ENCODE data around the gene CNIH3. TPM values are rescaled to one million over a fixed set of nuclear protein-coding genes. Genes with fewer than 3 reads are reported as not detected.

Gene CNIH3
- total RNA-seq, 1 donor, result 1.9 TPM

- DNase-seq (ENCODE audit: low read depth in 2 of 3, low spot score in 2 of 3), result no peak
Observed at GRCh38 chr1:224766266-224766665, 150.1 kb downstream of the CNIH3 start.

DNA sequence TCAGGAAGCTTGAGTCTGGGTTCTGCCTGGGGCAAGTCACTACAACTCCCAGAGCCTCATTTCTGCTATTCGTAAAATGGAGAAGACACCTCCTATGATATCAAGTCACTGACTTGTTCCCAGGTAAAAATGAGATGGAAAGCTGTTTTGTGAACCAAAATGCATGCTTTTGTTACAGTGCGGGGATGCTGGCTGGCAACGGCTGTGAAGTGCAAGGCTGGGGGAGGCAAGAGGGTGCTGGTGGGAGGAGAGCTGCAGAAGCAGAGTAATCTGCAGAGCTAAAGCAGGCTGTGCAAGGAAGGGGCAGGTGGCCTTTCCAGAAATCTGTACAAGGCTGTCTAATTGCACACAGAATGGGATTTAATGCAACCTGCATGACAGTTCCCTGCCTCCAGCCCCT lies 150.9 kb downstream of the CNIH3 start:
- DNase-seq (ENCODE audit: low read depth in 2 of 3, low spot score in 2 of 3), result no peak

GRCh38 chr1:224767676-224768075 lies 151.6 kb downstream of the CNIH3 start:
- no peak for DNase-seq (ENCODE audit: low read depth in 2 of 3, low spot score in 2 of 3)

GRCh38 chr1:224768971-224769370 lies 152.9 kb downstream of the CNIH3 start:
- DNase-seq (ENCODE audit: low read depth in 2 of 3, low spot score in 2 of 3), result no peak

GRCh38 chr1:224769452-224770335 lies 153.6 kb downstream of the CNIH3 start:
- no peak for DNase-seq (ENCODE audit: low read depth in 2 of 3, low spot score in 2 of 3)

DNA sequence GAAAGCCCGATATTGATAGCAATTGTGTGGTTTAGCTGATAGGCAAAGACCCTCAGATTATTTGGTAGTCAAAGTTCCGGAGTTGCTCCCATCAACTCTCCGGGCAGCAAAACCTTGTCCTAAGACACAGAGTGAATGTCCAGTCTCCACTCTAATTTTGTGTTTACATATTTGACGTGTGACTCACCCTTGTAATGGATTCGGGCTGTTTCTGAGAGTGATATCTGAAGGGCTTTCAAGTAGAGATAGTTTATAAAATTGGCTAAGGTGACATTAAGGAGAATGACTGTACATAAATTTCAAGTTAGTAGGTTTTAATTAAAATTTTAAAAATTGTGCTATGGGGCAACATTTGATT lies 154.2 kb downstream of the CNIH3 start:
- no peak for DNase-seq (ENCODE audit: low read depth in 2 of 3, low spot score in 2 of 3)

GRCh38 chr1:224773646-224774045 lies 157.5 kb downstream of the CNIH3 start:
- DNase-seq (ENCODE audit: low read depth in 2 of 3, low spot score in 2 of 3), result no peak

DNA sequence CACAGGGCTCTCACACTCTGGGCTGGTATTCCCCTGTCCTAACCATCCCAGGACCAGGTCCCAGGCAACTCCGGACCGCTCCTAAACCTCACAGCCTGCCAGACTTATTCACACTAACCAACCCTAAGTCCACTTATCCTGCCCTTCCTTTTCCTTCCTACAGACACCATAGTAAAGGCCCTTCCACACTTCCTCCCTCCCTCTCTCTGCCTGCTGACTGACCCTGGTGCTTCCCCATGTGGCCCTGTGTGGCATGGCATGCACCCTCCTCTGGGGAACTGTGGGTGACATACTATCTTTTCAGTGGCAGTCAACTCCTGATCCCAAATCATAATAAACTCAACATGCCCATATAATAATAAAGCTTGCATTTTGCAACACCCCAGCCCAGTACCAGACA lies 158.3 kb downstream of the CNIH3 start:
- no peak for DNase-seq (ENCODE audit: low read depth in 2 of 3, low spot score in 2 of 3)

GRCh38 chr1:224777180-224777579 lies 161.1 kb downstream of the CNIH3 start:
- DNase-seq (ENCODE audit: low read depth in 2 of 3, low spot score in 2 of 3), result no peak

DNA sequence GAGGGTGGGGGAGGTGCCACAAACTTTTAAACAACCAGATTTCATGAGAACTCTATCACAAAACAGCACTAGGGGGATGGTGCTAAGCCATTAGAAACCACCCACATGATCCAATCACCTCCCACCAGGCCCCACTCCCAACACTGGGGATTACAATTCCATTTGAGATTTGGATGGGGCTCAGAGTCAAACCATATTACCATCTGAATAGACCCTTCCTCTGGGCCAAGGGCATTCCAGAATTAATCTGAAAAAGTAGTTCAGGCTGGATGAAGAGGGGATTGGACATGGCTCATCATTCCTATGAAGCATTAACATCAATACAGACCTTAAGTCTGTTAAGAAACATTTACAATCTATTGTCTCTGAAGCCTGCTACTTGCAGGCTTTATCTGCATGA lies 163.4 kb downstream of the CNIH3 start:
- no peak for DNase-seq (ENCODE audit: low read depth in 2 of 3, low spot score in 2 of 3)

DNA sequence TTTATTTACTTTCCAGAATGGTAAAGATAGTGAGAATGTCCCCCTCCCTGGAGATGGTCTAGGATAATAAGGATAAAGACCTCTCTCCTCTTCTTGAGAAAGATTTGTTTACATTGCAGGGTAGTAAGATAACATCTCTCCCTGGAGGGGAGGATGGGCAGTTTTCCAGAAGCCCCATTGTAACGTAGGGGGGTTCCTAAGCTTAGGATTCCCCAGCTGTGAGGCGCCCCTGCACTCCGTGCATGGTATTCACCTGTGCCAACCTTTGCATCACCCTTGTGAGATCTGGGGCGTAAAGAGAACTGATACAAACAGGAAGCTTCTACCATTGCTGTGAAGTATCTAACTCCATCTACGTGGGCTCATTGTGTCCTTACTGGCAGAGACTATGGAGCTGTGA lies 164.6 kb downstream of the CNIH3 start:
- no peak for DNase-seq (ENCODE audit: low read depth in 2 of 3, low spot score in 2 of 3)

DNA sequence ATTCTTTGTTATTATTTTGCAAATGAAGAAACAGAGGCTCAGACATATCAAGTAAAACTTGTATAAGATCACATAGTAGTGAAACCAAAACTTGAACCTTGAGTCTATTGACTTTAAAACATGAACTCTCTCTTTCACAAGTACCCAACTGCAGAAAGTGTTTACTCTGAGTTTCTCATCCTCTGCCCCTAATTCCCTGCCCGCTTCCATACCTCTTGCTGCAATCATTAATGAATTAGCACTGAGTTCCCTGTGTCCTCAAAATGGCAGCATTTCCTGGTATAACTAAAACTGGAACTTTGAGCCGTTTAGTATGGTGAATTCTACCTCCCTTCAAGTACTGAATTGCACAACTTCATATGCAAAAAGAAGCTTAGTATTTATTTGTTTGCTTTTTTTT lies 165.7 kb downstream of the CNIH3 start:
- no peak for DNase-seq (ENCODE audit: low read depth in 2 of 3, low spot score in 2 of 3)

DNA sequence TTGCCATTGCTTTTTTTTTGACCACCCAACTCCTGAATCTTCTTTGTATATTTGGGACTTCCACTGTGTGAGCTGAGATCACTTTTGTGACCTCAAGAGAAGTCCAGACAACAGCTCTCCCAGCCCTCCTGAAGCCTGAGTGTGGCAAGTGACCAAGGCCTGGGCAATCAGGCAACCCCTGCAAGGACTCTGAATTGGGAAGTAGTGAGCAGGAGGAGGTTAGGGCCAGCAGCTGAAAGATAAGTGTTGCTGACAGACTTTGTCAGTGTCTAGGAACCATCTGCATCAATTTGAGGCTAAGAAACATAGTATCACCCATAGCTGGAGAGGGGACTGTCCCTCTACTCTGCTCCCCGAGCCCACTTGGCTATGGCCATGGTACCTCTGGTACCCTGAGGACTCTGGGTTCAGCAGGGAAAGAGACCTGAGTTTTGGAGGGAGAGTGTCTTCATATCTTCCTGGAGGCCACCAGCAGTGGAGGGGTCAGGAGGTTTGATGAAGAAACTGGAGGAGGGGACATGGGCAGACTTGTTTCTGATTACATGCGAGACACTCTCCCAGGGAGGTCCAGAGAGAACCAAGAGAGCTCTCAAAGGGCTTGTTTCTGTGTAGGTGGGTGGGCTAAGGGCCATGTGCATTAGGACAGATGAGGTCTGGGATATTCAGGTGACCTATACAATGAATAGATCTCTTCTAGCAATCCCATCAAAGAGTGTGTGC lies 166.3 kb downstream of the CNIH3 start:
- no peak for DNase-seq (ENCODE audit: low read depth in 2 of 3, low spot score in 2 of 3)

- peak in 1 of 3 donors; percentile 2 for DNase-seq (ENCODE audit: low read depth in 2 of 3, low spot score in 2 of 3)
Observed at GRCh38 chr1:224783006-224783651, 167.0 kb downstream of the CNIH3 start.

DNA sequence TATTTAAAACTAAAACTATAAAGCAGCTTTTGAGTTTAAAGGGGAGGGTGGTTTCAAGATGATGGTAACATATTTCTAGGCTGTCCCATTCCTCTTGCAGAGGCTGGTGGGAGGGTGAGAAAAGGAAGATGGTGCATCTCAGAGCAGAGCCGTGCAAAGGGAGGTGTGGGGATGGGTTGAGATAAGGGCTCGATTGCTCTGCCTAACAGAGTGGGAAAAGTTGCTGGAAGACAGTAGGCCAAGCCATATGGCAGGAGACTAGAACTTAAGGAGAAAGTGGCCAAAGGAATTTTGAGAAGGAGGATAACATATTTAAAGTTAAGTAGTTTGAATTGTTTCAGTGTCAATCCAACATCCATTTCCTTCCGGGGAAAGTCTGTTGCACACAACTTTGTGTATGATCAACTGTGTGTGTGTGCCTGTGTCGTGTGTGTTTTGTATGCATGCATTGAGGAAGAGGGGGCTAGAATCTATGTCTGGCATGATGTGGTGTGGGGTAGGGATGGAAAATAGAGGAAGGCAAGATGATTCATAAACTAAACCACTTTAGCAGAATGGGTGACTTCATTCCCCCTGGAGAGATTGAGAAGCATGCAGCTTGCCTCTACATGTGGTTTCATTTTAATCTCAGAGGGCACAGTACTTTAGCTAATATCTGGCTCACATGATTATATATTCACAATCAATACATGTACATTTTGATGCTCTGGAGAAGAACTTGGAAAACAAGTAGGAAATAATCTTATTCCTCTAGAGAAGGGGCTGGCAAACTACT lies 168.3 kb downstream of the CNIH3 start:
- no peak for DNase-seq (ENCODE audit: low read depth in 2 of 3, low spot score in 2 of 3)

- no peak for DNase-seq (ENCODE audit: low read depth in 2 of 3, low spot score in 2 of 3)
Observed at GRCh38 chr1:224785040-224785328, 168.9 kb downstream of the CNIH3 start.

DNA sequence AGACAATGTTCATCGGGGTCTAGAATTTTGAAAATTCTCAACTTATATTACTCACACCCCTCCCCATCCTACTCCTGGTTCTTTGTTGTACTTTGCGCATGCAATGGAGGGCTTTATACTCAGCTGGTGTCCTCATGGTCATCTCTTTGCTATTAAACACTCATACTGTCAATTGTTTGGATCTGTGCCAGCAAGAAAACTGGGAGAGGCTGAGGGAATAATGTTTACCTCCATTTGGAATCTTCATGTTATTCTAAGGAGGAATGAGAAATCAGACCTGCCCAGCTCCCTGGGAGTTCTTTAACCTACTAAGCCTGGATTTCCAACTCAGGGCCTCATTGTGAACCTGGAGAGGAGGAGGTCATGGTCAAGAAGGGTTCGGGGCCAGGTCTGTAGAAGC lies 169.5 kb downstream of the CNIH3 start:
- no peak for DNase-seq (ENCODE audit: low read depth in 2 of 3, low spot score in 2 of 3)

DNA sequence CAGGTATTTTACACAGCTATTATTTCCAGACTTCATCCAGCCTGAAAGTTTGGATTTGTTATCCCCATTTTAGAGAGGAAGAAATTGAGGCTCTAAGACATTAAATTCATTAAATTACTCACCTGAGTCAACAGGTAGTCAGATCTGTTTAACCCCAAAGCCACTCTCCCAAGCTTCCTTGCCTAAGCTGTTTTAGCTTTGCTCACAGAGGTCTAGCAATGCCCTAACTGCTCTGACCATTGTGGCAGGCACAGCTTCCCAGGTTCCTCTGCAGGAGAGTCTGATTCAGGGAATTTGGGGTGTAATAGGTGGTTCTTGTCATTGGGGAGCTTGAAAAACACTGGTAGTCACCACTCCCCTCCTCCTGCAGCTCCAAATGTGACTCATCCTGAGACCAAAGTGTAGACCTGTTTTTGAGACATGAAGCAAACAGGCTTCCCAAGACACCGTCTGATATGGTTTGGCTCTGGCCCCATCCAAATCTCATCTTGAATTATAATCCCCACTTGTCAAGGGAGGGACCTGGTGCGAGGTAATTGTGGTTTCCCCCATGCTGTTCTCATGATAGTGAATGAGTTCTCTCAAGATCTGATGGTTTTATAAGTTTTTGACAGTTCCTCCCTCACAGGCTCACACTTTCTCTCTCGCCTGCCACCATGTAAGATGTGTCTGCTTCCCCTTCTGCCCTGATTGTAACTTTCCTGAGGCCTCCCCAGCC lies 170.6 kb downstream of the CNIH3 start:
- DNase-seq (ENCODE audit: low read depth in 2 of 3, low spot score in 2 of 3), result no peak

GRCh38 chr1:224789311-224789710 lies 173.2 kb downstream of the CNIH3 start:
- no peak for DNase-seq (ENCODE audit: low read depth in 2 of 3, low spot score in 2 of 3)

Measured in hematopoietic multipotent progenitor cell (in vitro differentiated cells).